GM12874 (cell line): Measurements from ENCODE around the gene NUAK2.

ENCODE experiments used
- CTCF ChIP-seq: IDR thresholded peaks from 2 replicates; pipeline ENCODE4 v1.5.1; 2011; ENCODE audit warnings: low read depth, mild to moderate bottlenecking, control low read depth, low read length, moderate library complexity; ENCODE audit not compliant: insufficient read depth

The NUAK2 gene

GRCh38 chr1:205335692-205336091 is 14.1 kb upstream of the NUAK2 start:
- peak; percentile 91 for TF ChIP-seq CTCF

- TF ChIP-seq CTCF: no peak
Observed at GRCh38 chr1:205332015-205332791, 10.7 kb upstream of the NUAK2 start.

- TF ChIP-seq CTCF: no peak
Observed at GRCh38 chr1:205330150-205330549, 8.6 kb upstream of the NUAK2 start.

GRCh38 chr1:205329719-205330118 is 8.2 kb upstream of the NUAK2 start:
- TF ChIP-seq CTCF: no peak

- TF ChIP-seq CTCF: no peak
Observed at GRCh38 chr1:205328476-205328875, 6.9 kb upstream of the NUAK2 start.

GRCh38 chr1:205326812-205327466 is 5.4 kb upstream of the NUAK2 start:
- TF ChIP-seq CTCF: no peak

GRCh38 chr1:205325334-205325884 is 3.9 kb upstream of the NUAK2 start:
- peak; percentile 80 for TF ChIP-seq CTCF
